Neural progenitor cell (in vitro differentiated cells): Measurements from ENCODE around the gene SSTR3.

Experiments used
- EZH2 ChIP-seq: fragments of 200-600 bp; sonication (generic); IDR thresholded peaks from 2 replicates; pipeline ENCODE4 v1.6.1; 2017; ENCODE audit warnings: antibody characterized with exemption, mild to moderate bottlenecking, moderate library complexity
- EZH2phosphoT487 ChIP-seq: fragments of 200-600 bp; sonication (generic); IDR thresholded peaks from 2 replicates; pipeline ENCODE4 v1.6.1; 2017; ENCODE audit warnings: antibody characterized with exemption
- TF ChIP-seq, protein P1 (sequence below): fragments of 200-600 bp; sonication (generic); IDR thresholded peaks from 2 replicates; pipeline ENCODE4 v1.5.1; 2017; ENCODE audit warnings: antibody characterized with exemption, mild to moderate bottlenecking

DNA sequence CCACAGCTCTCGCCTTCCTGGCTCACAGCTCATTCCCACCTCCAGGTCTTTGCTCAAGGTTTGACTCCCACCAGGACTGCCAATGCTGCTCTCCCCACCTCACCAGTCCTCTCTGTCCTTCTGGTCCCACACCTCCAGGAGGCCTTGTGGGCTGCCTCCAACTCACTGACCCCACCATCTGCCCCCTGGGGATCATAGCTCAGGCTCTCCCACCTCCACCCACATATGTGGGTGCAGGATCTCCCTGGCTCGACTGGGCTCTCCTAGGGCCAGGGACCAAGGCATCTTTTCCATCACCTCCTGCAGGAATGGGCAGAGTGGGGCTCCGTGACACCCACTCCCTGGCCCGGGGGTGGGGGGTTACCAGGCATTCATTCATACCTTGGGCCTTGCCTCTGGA, 13.8 kb upstream of the SSTR3 start:
- TF ChIP-seq, protein P1, sequence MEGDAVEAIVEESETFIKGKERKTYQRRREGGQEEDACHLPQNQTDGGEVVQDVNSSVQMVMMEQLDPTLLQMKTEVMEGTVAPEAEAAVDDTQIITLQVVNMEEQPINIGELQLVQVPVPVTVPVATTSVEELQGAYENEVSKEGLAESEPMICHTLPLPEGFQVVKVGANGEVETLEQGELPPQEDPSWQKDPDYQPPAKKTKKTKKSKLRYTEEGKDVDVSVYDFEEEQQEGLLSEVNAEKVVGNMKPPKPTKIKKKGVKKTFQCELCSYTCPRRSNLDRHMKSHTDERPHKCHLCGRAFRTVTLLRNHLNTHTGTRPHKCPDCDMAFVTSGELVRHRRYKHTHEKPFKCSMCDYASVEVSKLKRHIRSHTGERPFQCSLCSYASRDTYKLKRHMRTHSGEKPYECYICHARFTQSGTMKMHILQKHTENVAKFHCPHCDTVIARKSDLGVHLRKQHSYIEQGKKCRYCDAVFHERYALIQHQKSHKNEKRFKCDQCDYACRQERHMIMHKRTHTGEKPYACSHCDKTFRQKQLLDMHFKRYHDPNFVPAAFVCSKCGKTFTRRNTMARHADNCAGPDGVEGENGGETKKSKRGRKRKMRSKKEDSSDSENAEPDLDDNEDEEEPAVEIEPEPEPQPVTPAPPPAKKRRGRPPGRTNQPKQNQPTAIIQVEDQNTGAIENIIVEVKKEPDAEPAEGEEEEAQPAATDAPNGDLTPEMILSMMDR, result no peak
- no peak for TF ChIP-seq EZH2phosphoT487
- TF ChIP-seq EZH2, result no peak
